ENCODE data around the gene ISG15.
"Not testable (repeated sequence)": the region's sequence is repeated elsewhere in the genome, so short reads cannot be mapped to it uniquely, and the experiment has no call there.

Gene ISG15

DNA sequence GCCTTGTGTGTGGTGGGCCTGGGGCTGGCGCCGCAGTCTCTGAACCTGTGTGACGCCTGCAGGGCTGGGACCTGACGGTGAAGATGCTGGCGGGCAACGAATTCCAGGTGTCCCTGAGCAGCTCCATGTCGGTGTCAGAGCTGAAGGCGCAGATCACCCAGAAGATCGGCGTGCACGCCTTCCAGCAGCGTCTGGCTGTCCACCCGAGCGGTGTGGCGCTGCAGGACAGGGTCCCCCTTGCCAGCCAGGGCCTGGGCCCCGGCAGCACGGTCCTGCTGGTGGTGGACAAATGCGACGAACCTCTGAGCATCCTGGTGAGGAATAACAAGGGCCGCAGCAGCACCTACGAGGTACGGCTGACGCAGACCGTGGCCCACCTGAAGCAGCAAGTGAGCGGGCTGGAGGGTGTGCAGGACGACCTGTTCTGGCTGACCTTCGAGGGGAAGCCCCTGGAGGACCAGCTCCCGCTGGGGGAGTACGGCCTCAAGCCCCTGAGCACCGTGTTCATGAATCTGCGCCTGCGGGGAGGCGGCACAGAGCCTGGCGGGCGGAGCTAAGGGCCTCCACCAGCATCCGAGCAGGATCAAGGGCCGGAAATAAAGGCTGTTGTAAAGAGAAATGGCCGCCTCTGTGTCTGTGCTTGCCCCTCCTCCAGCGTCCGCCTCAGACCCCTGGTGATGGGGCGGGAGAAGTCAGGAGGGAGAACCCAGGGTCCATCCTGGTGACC, 788 bp downstream of the ISG15 start:
- DNase-seq, result no peak

- DNase-seq, result no peak
These were observed 1.7 kb downstream of the ISG15 start for GRCh38 chr1:1014799-1015681.

- DNase-seq, result not testable (repeated sequence)
These were observed 4.4 kb downstream of the ISG15 start for GRCh38 chr1:1017397-1018320.

DNA sequence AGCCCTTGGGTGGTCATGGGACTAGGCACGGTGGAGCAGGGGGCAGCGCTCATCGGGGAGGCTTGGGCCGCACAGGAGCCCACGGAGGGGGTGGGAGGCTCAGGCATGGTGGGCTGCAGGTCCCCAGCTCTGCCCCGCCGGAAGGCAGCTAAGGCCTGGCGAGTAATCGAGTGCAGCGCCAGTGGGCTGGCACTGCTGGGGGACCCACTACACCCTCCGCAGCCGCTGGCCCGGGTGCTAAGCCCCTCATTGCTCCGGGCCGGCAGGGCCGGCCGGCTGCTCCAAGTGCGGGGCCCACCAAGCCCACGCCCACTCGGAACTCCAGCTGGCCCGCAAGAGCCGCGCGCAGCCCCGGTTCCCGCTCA, 5.0 kb downstream of the ISG15 start:
- not testable (repeated sequence) for DNase-seq

DNA sequence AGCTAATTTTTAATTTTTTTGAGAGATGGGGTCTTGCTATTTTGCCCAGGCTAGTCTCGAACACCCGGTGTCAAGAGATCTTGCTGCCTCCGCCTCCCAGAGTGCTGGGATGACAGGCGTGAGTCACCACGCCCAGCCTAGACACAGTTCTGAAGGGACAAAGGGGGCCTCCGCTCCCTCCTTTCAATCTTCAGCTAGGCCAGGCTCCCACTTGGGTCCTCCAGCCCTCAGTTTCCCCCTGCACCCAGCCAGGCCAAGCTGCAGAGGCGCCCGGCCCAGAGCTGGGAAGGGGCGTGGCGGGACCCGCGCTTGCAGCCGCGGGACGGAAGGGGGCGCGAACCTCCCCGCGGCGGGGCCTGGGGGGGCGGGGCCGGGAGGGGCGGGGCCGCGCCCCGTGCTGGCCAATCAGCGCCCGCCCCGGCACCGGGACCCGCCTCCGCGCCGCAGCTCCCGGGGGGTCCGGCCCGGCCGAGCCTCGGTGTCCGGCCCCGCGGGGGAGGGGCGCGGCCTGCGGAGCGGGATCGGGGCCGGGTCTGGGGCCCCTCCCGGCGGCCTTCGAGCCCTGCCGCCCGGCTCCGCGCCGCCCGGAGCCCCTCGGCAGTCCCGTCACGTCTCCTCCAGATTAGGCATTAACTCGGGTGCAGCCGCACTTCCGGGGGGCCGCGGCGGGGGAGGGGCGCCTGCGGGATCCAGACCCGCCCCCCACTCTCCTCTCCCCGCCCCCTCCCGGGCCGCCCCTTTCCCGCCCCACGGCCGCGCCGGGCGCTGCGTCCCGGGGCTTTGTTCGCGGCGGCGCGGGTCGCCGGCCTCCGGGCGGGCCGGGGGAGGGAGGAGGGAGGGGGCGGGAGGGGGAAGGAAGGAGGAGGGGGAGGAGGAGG, 6.1 kb downstream of the ISG15 start:
- DNase-seq, result no peak

GRCh38 chr1:1020000-1020404, 6.7 kb downstream of the ISG15 start, which contains the start of gene AGRN:
Gene AGRN (plus strand): TSS chr1:1020120. CDS start chr1:1020173, 53 bp downstream.
- no peak for DNase-seq

DNA sequence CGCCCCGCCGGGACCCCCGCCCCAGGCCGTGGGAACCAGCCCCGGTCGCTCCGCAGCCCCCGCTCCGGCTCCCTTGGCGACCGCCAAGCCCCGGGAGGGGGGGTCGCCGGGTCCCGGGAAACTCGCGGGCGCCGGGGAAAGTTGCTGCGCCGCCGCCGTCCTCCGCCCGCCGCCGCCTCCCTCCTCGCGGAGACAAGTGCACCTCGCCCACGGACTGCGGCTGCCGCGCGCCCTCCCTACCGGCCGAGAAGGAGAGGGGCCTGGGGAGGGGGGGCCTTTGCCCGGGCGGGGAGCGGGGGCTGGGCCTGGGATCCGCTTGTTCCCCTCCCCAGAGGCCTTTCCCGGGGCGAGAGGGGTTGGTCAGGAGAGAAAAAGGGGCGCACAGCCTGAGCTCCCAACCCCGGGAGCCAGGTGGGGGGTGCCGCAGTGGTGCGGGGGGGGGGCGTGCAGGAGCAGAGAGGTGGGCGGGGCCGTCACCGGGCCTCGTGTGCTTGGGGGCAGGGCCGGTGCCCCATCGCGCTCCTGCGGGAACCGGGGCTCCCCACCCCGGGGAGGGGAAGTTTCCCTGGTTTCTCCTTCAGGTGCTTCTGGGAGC, 7.2 kb downstream of the ISG15 start:
- no peak for DNase-seq

DNA sequence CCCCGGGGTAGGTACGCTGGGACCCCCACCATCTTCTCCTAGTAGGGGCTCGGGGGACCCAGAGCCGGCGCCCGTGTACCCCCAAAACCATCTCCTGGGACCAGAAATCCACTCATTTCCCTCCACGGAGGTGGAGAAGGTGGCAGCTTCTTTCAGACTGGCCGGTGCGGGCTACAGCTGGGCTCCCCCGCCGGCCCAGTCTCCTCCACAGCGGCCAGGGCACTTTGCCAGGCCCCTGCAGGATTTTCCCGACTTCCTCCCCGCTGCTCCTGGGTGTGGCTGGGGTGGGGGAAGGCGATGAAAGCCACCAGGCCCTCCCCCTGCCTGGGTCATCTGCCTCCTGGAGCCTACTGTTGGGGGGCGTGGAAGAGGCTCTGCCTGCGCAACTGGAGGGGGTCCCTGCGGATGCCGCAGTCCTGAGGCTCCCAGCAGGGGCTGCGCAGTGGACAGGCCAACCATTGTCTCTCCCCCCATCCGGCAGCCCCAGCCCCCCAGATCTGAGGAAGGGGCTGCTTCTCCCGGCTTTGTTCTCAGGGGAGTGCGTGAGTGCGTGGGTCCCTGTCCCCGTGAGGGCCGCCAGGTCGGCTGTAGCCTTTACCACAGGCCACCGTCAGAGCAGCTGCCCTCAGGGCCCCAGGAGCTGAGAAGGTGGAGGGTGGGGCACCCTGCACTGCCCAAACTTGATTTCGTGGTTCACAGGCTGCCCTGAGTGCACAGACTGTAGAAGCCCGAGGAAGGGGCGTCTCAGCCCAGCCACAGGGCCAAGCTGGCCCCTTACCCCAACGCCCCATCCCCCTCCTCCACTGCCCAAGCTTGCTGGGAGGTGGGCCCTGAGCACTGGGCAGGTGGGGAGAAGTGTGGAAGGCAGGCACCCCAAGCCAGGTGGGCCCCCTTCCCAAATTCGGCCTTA, 8.0 kb downstream of the ISG15 start:
- no peak for DNase-seq

DNA sequence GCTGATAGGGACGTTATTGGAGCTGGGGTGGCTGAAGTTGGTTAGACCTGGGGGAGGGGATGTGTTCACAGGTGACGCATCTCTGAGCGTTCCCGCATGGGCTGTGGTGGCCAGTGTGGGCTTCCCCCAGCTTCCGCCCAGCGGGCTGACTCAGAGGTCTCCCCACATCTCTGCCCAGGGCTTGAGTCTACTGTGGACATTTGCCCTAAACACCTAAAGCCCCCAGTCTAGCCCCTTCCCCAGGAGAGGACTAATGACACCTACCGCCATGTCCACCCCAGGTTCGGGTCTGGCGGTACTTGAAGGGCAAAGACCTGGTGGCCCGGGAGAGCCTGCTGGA, 8.6 kb downstream of the ISG15 start:
- no peak for DNase-seq

GRCh38 chr1:1022302-1023009, 9.2 kb downstream of the ISG15 start:
- no peak for DNase-seq

DNA sequence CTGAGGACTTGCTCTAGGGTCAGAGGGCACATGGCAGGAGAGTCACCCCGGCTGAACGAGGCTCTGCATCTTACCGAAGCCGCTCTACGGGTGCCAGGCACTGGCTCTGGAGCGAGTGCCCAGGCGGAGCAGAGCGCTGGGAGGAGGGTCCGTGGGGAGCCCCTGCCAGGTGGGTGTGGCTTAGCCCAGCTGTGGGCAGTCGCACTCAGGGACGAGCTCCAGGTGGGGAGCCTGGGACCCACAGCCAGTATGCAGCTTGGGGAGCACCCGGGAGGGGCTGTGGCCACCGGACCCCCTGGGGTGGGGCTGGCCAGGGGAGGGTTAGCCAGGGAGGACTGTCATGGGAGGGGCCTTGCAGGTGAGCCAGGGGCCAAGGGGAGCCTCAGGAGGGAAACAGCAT, 10.4 kb downstream of the ISG15 start:
- no peak for DNase-seq

GRCh38 chr1:1024149-1024770, 11.0 kb downstream of the ISG15 start:
- DNase-seq, result no peak

DNA sequence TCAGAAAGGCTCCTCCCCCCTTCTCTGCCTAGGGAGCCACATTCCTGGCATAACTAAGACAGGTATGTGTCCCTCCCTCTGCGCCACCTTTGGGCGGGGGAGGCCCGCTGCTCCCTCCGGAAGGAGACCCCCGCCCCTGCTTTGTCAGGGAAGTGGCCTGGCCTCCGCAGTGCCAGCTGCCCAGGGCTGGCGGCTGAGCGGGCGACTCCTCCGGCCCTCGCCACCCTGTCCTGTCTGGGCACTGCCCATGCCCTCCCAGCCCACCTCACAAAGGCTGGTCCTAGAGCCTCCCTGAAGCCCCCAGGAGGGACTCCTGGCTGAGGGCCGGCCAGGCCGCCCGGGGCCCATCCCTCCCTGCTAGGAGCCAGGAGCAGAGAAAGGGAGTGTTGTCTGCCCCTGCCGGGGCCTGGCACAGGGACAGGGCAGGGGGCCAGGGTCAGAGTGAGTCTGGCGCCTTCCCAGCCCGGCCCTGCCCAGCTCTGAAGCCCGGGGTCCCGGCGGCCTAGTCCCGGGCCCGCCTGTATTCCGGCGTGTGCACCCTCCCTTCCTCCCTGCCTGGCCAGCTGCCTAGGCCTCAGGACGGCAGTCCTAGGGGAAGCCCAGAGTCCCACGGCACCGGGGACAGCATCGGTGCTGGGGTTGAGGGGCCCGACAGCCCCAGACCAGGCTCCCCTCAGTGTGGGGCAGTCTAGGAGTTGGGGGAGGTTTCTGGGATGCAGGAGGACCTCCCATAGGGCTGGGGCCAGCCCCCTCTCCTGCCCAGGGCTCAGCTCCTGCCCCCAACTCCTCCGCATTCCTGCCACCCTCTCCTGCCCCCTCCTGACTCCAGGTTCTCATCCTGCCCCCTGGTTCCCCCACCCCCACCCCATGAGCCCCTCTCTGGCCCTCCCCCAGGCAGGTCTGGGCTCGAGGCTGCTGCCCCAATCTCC, 11.7 kb downstream of the ISG15 start:
- no peak for DNase-seq

- no peak for DNase-seq
These were observed 12.4 kb downstream of the ISG15 start for GRCh38 chr1:1025730-1026129.

DNA sequence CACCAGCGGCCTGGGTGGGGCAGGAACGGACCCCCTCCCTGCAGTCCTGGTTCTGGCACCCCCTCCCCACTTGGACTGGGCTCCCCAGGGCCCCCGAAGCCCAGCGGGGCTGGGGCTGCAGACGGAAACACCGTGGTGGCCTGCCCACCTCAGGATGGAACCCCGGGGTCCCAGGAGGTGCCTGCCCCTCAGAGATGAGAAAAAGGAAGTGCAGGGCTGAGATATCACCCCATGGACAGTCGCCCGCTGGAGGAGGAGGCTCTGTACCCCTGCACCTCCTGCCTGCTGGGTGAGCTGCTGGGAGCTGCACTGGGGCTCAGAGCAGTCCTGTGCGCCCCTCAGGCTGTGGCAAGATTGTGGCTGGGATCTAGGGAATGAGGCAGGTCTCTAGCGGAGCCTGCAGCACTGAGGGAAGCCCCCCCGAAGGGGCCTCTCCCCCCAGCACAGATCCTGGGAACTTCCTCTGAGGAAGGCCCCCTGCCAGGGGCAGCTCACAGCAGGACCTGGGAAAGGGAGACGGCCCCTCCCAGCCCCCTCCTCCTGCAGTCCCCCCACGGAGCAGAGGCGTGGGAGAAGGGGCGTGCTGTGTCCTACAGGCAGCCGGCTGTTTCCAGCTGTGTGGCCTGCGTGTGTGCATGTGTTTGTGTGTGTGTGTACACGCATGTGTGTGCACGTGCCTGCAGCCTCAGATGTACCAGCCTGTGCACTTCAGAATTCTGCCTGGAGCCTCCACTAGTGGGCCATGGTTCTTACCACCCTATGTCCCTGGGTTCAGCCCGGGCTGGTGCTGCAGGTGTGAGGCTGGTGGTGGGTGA, 13.5 kb downstream of the ISG15 start:
- no peak for DNase-seq

GRCh38 chr1:1027791-1028190, 14.5 kb downstream of the ISG15 start:
- DNase-seq, result no peak

Measured in NCI-H2081 treated with DMSO at 0.1 percent for 48 hours (cell line).